ENCODE data around the gene ZSWIM6.

ZSWIM6 gene

DNA sequence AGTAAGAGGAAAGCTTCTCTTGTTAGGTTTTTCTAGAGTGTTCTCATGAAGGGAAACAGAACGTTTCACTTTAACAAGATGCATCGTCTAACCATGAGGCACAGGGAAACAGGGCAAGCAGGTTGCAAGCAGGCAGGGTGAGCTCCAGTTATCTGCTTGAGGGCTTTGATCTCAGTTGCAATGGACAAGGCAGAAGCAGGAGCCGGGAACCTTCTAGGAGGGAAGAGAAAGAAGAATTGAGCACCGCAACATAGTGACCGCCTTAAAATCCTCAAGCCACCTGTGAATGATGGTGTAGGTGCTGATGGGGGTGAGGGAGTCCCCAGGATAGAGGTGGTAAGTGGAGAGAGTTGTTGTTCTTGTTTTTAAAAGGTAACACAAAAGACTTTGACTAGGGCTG lies 22.9 kb upstream of the ZSWIM6 start:
- no peak overlapping the region for H3K27ac ChIP-seq (ENCODE audit: low read depth, low read length)
- no peak overlapping the region for H3K4me2 ChIP-seq (ENCODE audit: low read depth, low read length, poor library complexity, severe bottlenecking)
- no peak overlapping the region for H3K4me3 ChIP-seq (ENCODE audit: insufficient read depth, low read length, poor library complexity, severe bottlenecking)
- no peaks in the 10 kb centered on the region for H3K9me3 ChIP-seq (ENCODE audit: insufficient read depth, low read length)
- no peaks in the 10 kb centered on the region for H3K9me2 ChIP-seq (replicated peaks; ENCODE audit: insufficient read depth, low read length)
- no peak overlapping the region for H2AFZ ChIP-seq (ENCODE audit: low read depth, low read length, severe bottlenecking)
- no peaks in the 10 kb centered on the region for H3F3A ChIP-seq (ENCODE audit: insufficient read depth)
- no peak overlapping the region for H3K9ac ChIP-seq (ENCODE audit: low read length)
- H3K36me3 ChIP-seq (ENCODE audit: low read length), result no peaks in the 10 kb centered on the region
- H3K79me2 ChIP-seq (ENCODE audit: insufficient read depth, low read length), result no peaks in the 10 kb centered on the region
- no peaks in the 10 kb centered on the region for H3K27me3 ChIP-seq (ENCODE audit: low read length)
- no peak for TF ChIP-seq EZH2phosphoT487 (conservative IDR thresholded peaks at IDR 0.05; ENCODE audit: low read length)
- TF ChIP-seq, protein P1, sequence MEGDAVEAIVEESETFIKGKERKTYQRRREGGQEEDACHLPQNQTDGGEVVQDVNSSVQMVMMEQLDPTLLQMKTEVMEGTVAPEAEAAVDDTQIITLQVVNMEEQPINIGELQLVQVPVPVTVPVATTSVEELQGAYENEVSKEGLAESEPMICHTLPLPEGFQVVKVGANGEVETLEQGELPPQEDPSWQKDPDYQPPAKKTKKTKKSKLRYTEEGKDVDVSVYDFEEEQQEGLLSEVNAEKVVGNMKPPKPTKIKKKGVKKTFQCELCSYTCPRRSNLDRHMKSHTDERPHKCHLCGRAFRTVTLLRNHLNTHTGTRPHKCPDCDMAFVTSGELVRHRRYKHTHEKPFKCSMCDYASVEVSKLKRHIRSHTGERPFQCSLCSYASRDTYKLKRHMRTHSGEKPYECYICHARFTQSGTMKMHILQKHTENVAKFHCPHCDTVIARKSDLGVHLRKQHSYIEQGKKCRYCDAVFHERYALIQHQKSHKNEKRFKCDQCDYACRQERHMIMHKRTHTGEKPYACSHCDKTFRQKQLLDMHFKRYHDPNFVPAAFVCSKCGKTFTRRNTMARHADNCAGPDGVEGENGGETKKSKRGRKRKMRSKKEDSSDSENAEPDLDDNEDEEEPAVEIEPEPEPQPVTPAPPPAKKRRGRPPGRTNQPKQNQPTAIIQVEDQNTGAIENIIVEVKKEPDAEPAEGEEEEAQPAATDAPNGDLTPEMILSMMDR (IDR thresholded peaks at IDR 0.05; ENCODE audit: insufficient read depth, low read length, poor library complexity, severe bottlenecking), result no peak
- no peaks in the 10 kb centered on the region for H4K20me1 ChIP-seq (ENCODE audit: low read depth, low read length)

DNA sequence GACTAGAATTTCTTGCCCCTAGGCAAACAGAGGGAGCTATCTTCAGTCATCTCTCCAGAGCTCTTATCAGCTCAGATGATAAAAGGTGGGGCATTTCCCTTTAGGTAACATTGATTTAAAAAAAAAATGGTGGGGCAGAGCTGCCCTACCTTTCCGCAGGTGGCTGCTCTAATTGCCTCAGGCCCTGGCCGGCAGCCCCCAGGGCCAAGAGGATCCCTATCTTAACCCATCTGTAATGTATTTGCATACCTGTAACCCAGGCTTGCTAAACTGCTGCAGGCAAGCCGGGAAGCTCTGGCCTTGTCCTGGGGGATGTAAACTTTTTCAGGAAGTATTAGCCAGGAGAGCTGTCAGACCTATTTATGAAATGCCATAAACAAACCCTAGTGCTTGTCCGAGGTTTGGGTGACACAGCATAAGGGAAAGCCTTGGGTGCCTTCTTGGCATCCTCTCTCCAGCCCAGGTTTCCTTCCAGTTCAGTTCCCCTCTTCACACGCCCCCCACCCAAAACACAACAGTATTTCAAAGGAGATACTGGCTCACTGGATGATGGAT lies 20.9 kb upstream of the ZSWIM6 start:
- H3K79me2 ChIP-seq (ENCODE audit: insufficient read depth, low read length), result no peaks in the 10 kb centered on the region
- TF ChIP-seq, protein P1 (IDR thresholded peaks at IDR 0.05; ENCODE audit: insufficient read depth, low read length, poor library complexity, severe bottlenecking), result no peak
- no peak for TF ChIP-seq EZH2phosphoT487 (conservative IDR thresholded peaks at IDR 0.05; ENCODE audit: low read length)
- H3K4me2 ChIP-seq (ENCODE audit: low read depth, low read length, poor library complexity, severe bottlenecking), result no peak overlapping the region
- H3K27me3 ChIP-seq (ENCODE audit: low read length), result no peaks in the 10 kb centered on the region
- no peaks in the 10 kb centered on the region for H4K20me1 ChIP-seq (ENCODE audit: low read depth, low read length)
- H3K9ac ChIP-seq (ENCODE audit: low read length), result no peak overlapping the region
- H2AFZ ChIP-seq (ENCODE audit: low read depth, low read length, severe bottlenecking), result no peak overlapping the region
- no peaks in the 10 kb centered on the region for H3F3A ChIP-seq (ENCODE audit: insufficient read depth)
- no peaks in the 10 kb centered on the region for H3K36me3 ChIP-seq (ENCODE audit: low read length)
- no peak overlapping the region for H3K27ac ChIP-seq (ENCODE audit: low read depth, low read length)
- H3K4me3 ChIP-seq (ENCODE audit: insufficient read depth, low read length, poor library complexity, severe bottlenecking), result no peak overlapping the region
- no peaks in the 10 kb centered on the region for H3K9me3 ChIP-seq (ENCODE audit: insufficient read depth, low read length)
- H3K9me2 ChIP-seq (replicated peaks; ENCODE audit: insufficient read depth, low read length), result no peaks in the 10 kb centered on the region

DNA sequence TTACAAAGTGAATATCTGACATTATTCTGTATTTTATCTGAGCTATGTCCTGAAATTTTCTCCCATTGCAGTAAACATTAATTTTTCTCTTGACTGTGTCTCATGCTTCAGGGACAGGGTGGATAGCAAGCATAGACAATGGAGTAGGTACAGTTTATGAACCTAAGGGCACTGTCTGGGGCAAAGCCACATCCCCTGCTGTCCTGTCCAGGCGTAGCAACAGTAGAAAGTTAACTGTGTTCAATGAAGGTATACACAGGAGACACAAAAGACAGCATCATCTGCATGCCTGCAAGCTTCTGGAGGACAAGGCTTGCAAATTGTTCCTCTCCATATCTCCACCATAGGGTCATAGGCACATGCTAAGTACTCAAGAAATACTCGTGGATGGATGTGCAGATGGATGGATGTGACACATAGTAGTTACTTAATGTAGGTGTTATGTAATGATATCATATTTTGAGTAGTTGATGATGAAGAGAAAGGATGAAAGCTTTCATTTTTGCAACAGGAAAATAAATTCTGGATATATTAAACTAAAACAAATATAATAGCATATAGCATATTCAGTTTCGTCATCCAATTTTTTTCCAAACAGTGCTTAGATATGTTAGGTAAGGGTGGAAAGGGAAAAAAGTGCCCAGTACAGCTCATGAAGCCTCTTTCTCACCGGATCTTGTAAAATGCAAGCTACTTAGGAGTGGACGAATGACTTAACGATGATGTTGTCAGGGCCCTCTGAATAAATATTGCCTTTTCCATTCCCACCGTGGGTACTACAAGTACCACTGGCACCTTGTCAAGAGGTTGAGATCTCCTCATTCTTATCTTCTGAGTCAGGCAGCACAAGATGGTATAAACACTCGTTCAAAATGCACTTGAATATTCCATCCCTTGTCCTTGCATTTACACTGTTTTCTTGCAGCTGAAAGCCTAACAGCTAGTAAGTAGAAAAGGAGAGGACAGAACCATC lies 19.9 kb upstream of the ZSWIM6 start:
- Histone ChIP-seq H3K9me3 (ENCODE audit: insufficient read depth, low read length) (no peaks in the 10 kb centered on the region), H3K79me2 (ENCODE audit: insufficient read depth, low read length) (no peaks in the 10 kb centered on the region), H3K9me2 (replicated peaks; ENCODE audit: insufficient read depth, low read length) (no peaks in the 10 kb centered on the region), H3K4me2 (ENCODE audit: low read depth, low read length, poor library complexity, severe bottlenecking) (no peak overlapping the region), H3K36me3 (ENCODE audit: low read length) (no peaks in the 10 kb centered on the region), H3K9ac (ENCODE audit: low read length) (no peak overlapping the region), H2AFZ (ENCODE audit: low read depth, low read length, severe bottlenecking) (no peak overlapping the region), H3K27me3 (ENCODE audit: low read length) (no peaks in the 10 kb centered on the region), H4K20me1 (ENCODE audit: low read depth, low read length) (no peaks in the 10 kb centered on the region), H3K27ac (ENCODE audit: low read depth, low read length) (no peak overlapping the region), H3F3A (ENCODE audit: insufficient read depth) (no peaks in the 10 kb centered on the region), H3K4me3 (ENCODE audit: insufficient read depth, low read length, poor library complexity, severe bottlenecking) (no peak overlapping the region)
- TF ChIP-seq, protein P1 (IDR thresholded peaks at IDR 0.05; ENCODE audit: insufficient read depth, low read length, poor library complexity, severe bottlenecking), result no peak
- TF ChIP-seq EZH2phosphoT487 (conservative IDR thresholded peaks at IDR 0.05; ENCODE audit: low read length), result no peak
